Pericardium fibroblast (primary cell): ENCODE measurements around the gene CNTNAP5. TPM values are rescaled to one million over a fixed set of nuclear protein-coding genes. Genes with fewer than 3 reads are reported as not detected.

ENCODE experiments used
- total RNA-seq: library from RNA; depleted of rRNA; stranded (reverse); fragments of >200 nt; gene quantifications from 2 replicates; pipeline ENCODE4 v1.2.3, GENCODE V29; 2015

The CNTNAP5 gene
- under 0.01 TPM in 1 of 2 replicates, not detected in the other for total RNA-seq

DNA sequence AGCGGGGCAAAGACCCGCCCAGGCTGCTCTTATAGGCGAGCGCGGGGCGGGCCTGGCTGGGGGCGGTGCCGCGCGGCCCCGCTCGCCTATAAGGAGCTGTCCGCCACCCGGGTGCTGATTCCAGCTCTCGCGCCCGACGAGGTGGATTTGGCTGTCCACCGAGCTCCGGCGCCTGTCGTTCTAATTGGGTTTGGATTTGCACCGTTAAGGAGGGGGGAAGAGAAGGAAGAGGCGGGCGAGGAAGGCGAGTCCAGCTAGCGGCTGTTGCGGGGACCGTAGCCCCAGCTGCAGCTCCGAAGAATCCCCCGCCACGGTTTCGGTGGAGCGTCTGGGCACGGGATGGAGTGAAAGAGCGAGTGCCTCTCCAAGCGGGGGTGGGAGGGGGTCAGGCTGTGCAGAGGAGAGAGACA is at the start of gene CNTNAP5:
Gene CNTNAP5 (plus strand): TSS at position 117 of the 410 bp plus-strand sequence. CDS start 364 bp downstream, outside the sequence.

